HG03159 (cell line): ENCODE data around the gene PCNX2.

ENCODE experiments used
- ATAC-seq: cut with Tn5 transposase; IDR thresholded peaks from one replicate; pipeline ENCODE4 v1.9.1; 2021; ENCODE audit warnings: mild to moderate bottlenecking, moderate library complexity; ENCODE audit not compliant: unreplicated experiment

The PCNX2 gene

GRCh38 chr1:233295237-233295974 is at the start of gene PCNX2:
Gene PCNX2 (minus strand): TSS chr1:233295725. CDS start chr1:233295478, 247 bp downstream.
- ATAC-seq, result peak; percentile 84

GRCh38 chr1:233343262-233343661 is 47.7 kb upstream of the PCNX2 start:
- ATAC-seq, result no peak

- no peak for ATAC-seq
Observed at GRCh38 chr1:233342086-233342485, 46.6 kb upstream of the PCNX2 start.

GRCh38 chr1:233340966-233341516 is 45.5 kb upstream of the PCNX2 start:
- no peak for ATAC-seq

GRCh38 chr1:233340031-233340555 is 44.6 kb upstream of the PCNX2 start:
- ATAC-seq, result no peak

GRCh38 chr1:233338102-233338501 is 42.6 kb upstream of the PCNX2 start:
- ATAC-seq, result no peak

- ATAC-seq, result no peak
Observed at GRCh38 chr1:233337505-233337904, 42.0 kb upstream of the PCNX2 start.

- ATAC-seq, result no peak
Observed at GRCh38 chr1:233336554-233337456, 41.3 kb upstream of the PCNX2 start.

GRCh38 chr1:233334092-233334491 is 38.6 kb upstream of the PCNX2 start:
- ATAC-seq, result no peak

- no peak for ATAC-seq
Observed at GRCh38 chr1:233333086-233333485, 37.6 kb upstream of the PCNX2 start.

- no peak for ATAC-seq
Observed at GRCh38 chr1:233331676-233332519, 36.4 kb upstream of the PCNX2 start.

GRCh38 chr1:233328142-233328921 is 32.8 kb upstream of the PCNX2 start:
- peak; percentile 19 for ATAC-seq

GRCh38 chr1:233327651-233328141 is 32.2 kb upstream of the PCNX2 start, which contains the start of gene MAP3K21:
Gene MAP3K21 (plus strand): TSS chr1:233327724. CDS start chr1:233328029, 305 bp downstream.
- peak; percentile 39 for ATAC-seq

GRCh38 chr1:233326811-233327650 is 31.5 kb upstream of the PCNX2 start:
- ATAC-seq, result peak; percentile 85

GRCh38 chr1:233326319-233326718 is 30.8 kb upstream of the PCNX2 start:
- ATAC-seq, result no peak

GRCh38 chr1:233323718-233324117 is 28.2 kb upstream of the PCNX2 start:
- ATAC-seq, result no peak

GRCh38 chr1:233320023-233320422 is 24.5 kb upstream of the PCNX2 start:
- no peak for ATAC-seq

GRCh38 chr1:233319272-233319671 is 23.7 kb upstream of the PCNX2 start:
- no peak for ATAC-seq
